Osteocyte (in vitro differentiated cells): ENCODE data around the gene P2RX5. TPM values are rescaled to one million over a fixed set of nuclear protein-coding genes. Genes with fewer than 3 reads are reported as not detected.
"Not testable (repeated sequence)": the region's sequence is repeated elsewhere in the genome, so short reads cannot be mapped to it uniquely, and the experiment has no call there.

Source experiments
- DNase-seq: peaks from one replicate; pipeline ENCODE4 v3.0.0; 2021; ENCODE audit warnings: mixed read lengths; ENCODE audit not compliant: unreplicated experiment; ENCODE audit errors: extremely low spot score
- H3K27ac Mint-ChIP-seq: one replicate; pipeline ENCODE4 v1.8.0; 2021; ENCODE audit warnings: mild to moderate bottlenecking, mixed read lengths; ENCODE audit not compliant: unreplicated experiment
- H3K27me3 Mint-ChIP-seq: one replicate; pipeline ENCODE4 v1.8.0; 2021; ENCODE audit warnings: mixed read lengths; ENCODE audit not compliant: unreplicated experiment
- H3K36me3 Mint-ChIP-seq: one replicate; pipeline ENCODE4 v1.8.0; 2021; ENCODE audit warnings: mixed read lengths; ENCODE audit not compliant: unreplicated experiment
- H3K4me1 Mint-ChIP-seq: one replicate; pipeline ENCODE4 v1.8.0; 2021; ENCODE audit warnings: mixed read lengths; ENCODE audit not compliant: unreplicated experiment
- H3K4me3 Mint-ChIP-seq: one replicate; pipeline ENCODE4 v1.8.0; 2021; ENCODE audit warnings: mild to moderate bottlenecking, moderate library complexity, mixed read lengths; ENCODE audit not compliant: unreplicated experiment
- H3K9me3 Mint-ChIP-seq: one replicate; pipeline ENCODE4 v1.8.0; 2021; ENCODE audit warnings: mixed read lengths; ENCODE audit not compliant: unreplicated experiment
- total RNA-seq: library from RNA; stranded (reverse); gene quantifications from 2 replicates; pipeline ENCODE4 v1.2.1, GENCODE V29; 2021
- TF ChIP-seq, protein P1 (sequence below): fragments of 200-600 bp; sonication (generic); IDR thresholded peaks from 2 replicates; pipeline ENCODE4 v1.5.0; 2021; ENCODE audit warnings: antibody characterized with exemption, mild to moderate bottlenecking, moderate library complexity

The P2RX5 gene
- total RNA-seq, 1 donor from 2014 or later, result 0.43 TPM

- TF ChIP-seq, protein P1, sequence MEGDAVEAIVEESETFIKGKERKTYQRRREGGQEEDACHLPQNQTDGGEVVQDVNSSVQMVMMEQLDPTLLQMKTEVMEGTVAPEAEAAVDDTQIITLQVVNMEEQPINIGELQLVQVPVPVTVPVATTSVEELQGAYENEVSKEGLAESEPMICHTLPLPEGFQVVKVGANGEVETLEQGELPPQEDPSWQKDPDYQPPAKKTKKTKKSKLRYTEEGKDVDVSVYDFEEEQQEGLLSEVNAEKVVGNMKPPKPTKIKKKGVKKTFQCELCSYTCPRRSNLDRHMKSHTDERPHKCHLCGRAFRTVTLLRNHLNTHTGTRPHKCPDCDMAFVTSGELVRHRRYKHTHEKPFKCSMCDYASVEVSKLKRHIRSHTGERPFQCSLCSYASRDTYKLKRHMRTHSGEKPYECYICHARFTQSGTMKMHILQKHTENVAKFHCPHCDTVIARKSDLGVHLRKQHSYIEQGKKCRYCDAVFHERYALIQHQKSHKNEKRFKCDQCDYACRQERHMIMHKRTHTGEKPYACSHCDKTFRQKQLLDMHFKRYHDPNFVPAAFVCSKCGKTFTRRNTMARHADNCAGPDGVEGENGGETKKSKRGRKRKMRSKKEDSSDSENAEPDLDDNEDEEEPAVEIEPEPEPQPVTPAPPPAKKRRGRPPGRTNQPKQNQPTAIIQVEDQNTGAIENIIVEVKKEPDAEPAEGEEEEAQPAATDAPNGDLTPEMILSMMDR, result no peak
- H3K4me1 Mint-ChIP-seq, result peaks cover 48% of the 10 kb centered on the region
- H3K4me3 Mint-ChIP-seq, result no peak overlapping the region
- no peaks in the 10 kb centered on the region for H3K9me3 Mint-ChIP-seq
- no peaks in the 10 kb centered on the region for H3K27me3 Mint-ChIP-seq
- H3K27ac Mint-ChIP-seq, result no peak overlapping the region
- no peaks in the 10 kb centered on the region for H3K36me3 Mint-ChIP-seq
- DNase-seq, result no peak
Measured at GRCh38 chr17:3729881-3730280, 33.9 kb upstream of the P2RX5 start.

- not testable (repeated sequence) for H3K4me3 Mint-ChIP-seq, DNase-seq, H3K27me3 Mint-ChIP-seq, H3K36me3 Mint-ChIP-seq, H3K9me3 Mint-ChIP-seq, H3K27ac Mint-ChIP-seq
- peaks cover 41% of the 10 kb centered on the region for H3K4me1 Mint-ChIP-seq
Measured at GRCh38 chr17:3728099-3728498, 32.1 kb upstream of the P2RX5 start.

- H3K27me3 Mint-ChIP-seq, result no peaks in the 10 kb centered on the region
- no peak for DNase-seq
- H3K4me3 Mint-ChIP-seq, result no peak overlapping the region
- TF ChIP-seq, protein P1, result no peak
- no peaks in the 10 kb centered on the region for H3K36me3 Mint-ChIP-seq
- H3K27ac Mint-ChIP-seq, result no peak overlapping the region
- peaks cover 38% of the 10 kb centered on the region for H3K4me1 Mint-ChIP-seq
- no peaks in the 10 kb centered on the region for H3K9me3 Mint-ChIP-seq
Measured at GRCh38 chr17:3727041-3727440, 31.1 kb upstream of the P2RX5 start.

GRCh38 chr17:3724378-3725077, 28.6 kb upstream of the P2RX5 start:
- DNase-seq, result no peak
- peak overlapping the region; percentile 41 for H3K27ac Mint-ChIP-seq

GRCh38 chr17:3723556-3724377, 27.8 kb upstream of the P2RX5 start, which contains the start of gene HASPIN:
TSS of gene HASPIN (plus strand) at chr17:3723903. CDS start at chr17:3723936, 33 bp downstream.
- TF ChIP-seq, protein P1, result peak; percentile 35
- Mint-ChIP-seq H3K27ac (peak within 1 kb of the TSS; percentile 93), H3K36me3 (no peaks in the 10 kb centered on the region), H3K9me3 (no peaks in the 10 kb centered on the region), H3K4me1 (peaks cover 21% of the 10 kb centered on the region), H3K27me3 (no peaks in the 10 kb centered on the region), H3K4me3 (peak within 1 kb of the TSS; percentile 90)
- DNase-seq, result peak; percentile 97

More at GRCh38 chr17:3724378-3725077, 28.6 kb upstream of the P2RX5 start:
- TF ChIP-seq, protein P1, result no peak
- peak overlapping the region; percentile 90 for H3K4me3 Mint-ChIP-seq
- H3K4me1 Mint-ChIP-seq, result peaks cover 21% of the 10 kb centered on the region
- no peaks in the 10 kb centered on the region for H3K9me3 Mint-ChIP-seq
- no peaks in the 10 kb centered on the region for H3K27me3 Mint-ChIP-seq
- H3K36me3 Mint-ChIP-seq, result no peaks in the 10 kb centered on the region
